GM12874 (cell line): ENCODE data around the gene HNRNPA3.

ENCODE experiments used
- CTCF ChIP-seq: IDR thresholded peaks from 2 replicates; pipeline ENCODE4 v1.5.1; 2011; ENCODE audit warnings: low read depth, mild to moderate bottlenecking, control low read depth, low read length, moderate library complexity; ENCODE audit not compliant: insufficient read depth

Gene HNRNPA3

GRCh38 chr2:177234267-177234666 lies 21.7 kb downstream of the HNRNPA3 start:
- no peak for TF ChIP-seq CTCF

GRCh38 chr2:177235855-177236437 lies 23.4 kb downstream of the HNRNPA3 start:
- no peak for TF ChIP-seq CTCF

- no peak for TF ChIP-seq CTCF
These were observed 25.3 kb downstream of the HNRNPA3 start for GRCh38 chr2:177237932-177238331.

GRCh38 chr2:177239053-177239452 lies 26.5 kb downstream of the HNRNPA3 start:
- no peak for TF ChIP-seq CTCF

GRCh38 chr2:177239932-177240630 lies 27.5 kb downstream of the HNRNPA3 start:
- TF ChIP-seq CTCF: no peak

GRCh38 chr2:177241711-177242120 lies 29.1 kb downstream of the HNRNPA3 start:
- no peak for TF ChIP-seq CTCF

- no peak for TF ChIP-seq CTCF
These were observed 29.8 kb downstream of the HNRNPA3 start for GRCh38 chr2:177242121-177242987.
